GM23248 (cell line): Measurements from ENCODE around the gene C10orf90. TPM values are rescaled to one million over a fixed set of nuclear protein-coding genes. Genes with fewer than 3 reads are reported as not detected.

Source experiments
- DNase-seq: peaks from one replicate; pipeline ENCODE4 v3.0.0-alpha.2; 2015
- H2AFZ ChIP-seq: fragments of 200-600 bp; sonication (generic); 2 replicates; pipeline ENCODE4 v1.6.1; 2016; ENCODE audit warnings: antibody characterized with exemption
- H3F3A ChIP-seq: fragments of 200-600 bp; sonication (generic); 2 replicates; pipeline ENCODE4 v1.6.1; 2016; ENCODE audit warnings: mild to moderate bottlenecking, antibody characterized with exemption, mixed run types; ENCODE audit not compliant: insufficient read depth
- H3K27ac ChIP-seq: fragments of 200-600 bp; sonication (generic); 2 replicates; pipeline ENCODE4 v1.5.1; 2016; ENCODE audit warnings: mild to moderate bottlenecking
- H3K27me3 ChIP-seq: fragments of 200-600 bp; sonication (generic); replicated peaks from 2 replicates; pipeline ENCODE4 v1.6.1; 2016; ENCODE audit warnings: mild to moderate bottlenecking; ENCODE audit not compliant: insufficient read depth
- H3K36me3 ChIP-seq: fragments of 200-600 bp; sonication (generic); 2 replicates; pipeline ENCODE4 v1.6.1; 2016; ENCODE audit warnings: low read depth, mild to moderate bottlenecking
- H3K4me1 ChIP-seq: fragments of 200-600 bp; sonication (generic); 2 replicates; pipeline ENCODE4 v1.6.1; 2016; ENCODE audit warnings: mild to moderate bottlenecking; ENCODE audit not compliant: insufficient read depth
- H3K4me2 ChIP-seq: fragments of 200-600 bp; sonication (generic); one replicate; pipeline ENCODE4 v1.6.1; 2016; ENCODE audit warnings: mild to moderate bottlenecking; ENCODE audit not compliant: unreplicated experiment
- H3K4me3 ChIP-seq: fragments of 200-600 bp; sonication (generic); 2 replicates; pipeline ENCODE4 v1.5.1; 2016; ENCODE audit warnings: mild to moderate bottlenecking
- H3K79me2 ChIP-seq: fragments of 200-600 bp; sonication (generic); 2 replicates; pipeline ENCODE4 v1.6.1; 2016; ENCODE audit warnings: mild to moderate bottlenecking; ENCODE audit not compliant: insufficient read depth
- H3K9ac ChIP-seq: fragments of 200-600 bp; sonication (generic); 2 replicates; pipeline ENCODE4 v1.6.1; 2016; ENCODE audit warnings: mild to moderate bottlenecking
- H3K9me2 ChIP-seq: fragments of 200-600 bp; sonication (generic); 2 replicates; pipeline ENCODE4 v1.6.1; 2016; ENCODE audit warnings: mixed run types, mild to moderate bottlenecking, moderate library complexity; ENCODE audit not compliant: insufficient read depth
- H3K9me3 ChIP-seq: fragments of 200-600 bp; sonication (generic); one replicate; pipeline ENCODE4 v1.6.1; 2017; ENCODE audit warnings: low read depth
- H4K20me1 ChIP-seq: fragments of 200-600 bp; sonication (generic); 2 replicates; pipeline ENCODE4 v1.6.0; 2016; ENCODE audit not compliant: insufficient read depth
- EZH2 ChIP-seq: fragments of 200-600 bp; sonication (generic); IDR thresholded peaks from 2 replicates; pipeline ENCODE4 v1.6.1; 2018; ENCODE audit warnings: antibody characterized with exemption, mild to moderate bottlenecking; ENCODE audit not compliant: insufficient read depth, poor library complexity, severe bottlenecking
- EZH2phosphoT487 ChIP-seq: fragments of 200-600 bp; sonication (generic); IDR thresholded peaks from 2 replicates; pipeline ENCODE4 v1.6.1; 2018; ENCODE audit warnings: antibody characterized with exemption, moderate library complexity, mild to moderate bottlenecking, low read depth; ENCODE audit not compliant: insufficient read depth
- WGBS, 2 experiments: methylation state at CpG; one replicate each; pipeline ENCODE4 v1.1.6; 2015 to 2017; ENCODE audit warnings: low lambda C conversion rate in 2 of 2, low coverage in 1 of 2; ENCODE audit errors: missing lambda C conversion rate in 2 of 2; 5-methylcytosine and 5-hydroxymethylcytosine counted together
- in situ Hi-C: fragments of 300-500 bp; cut with MboI; formaldehyde crosslinking; loops from 2 replicates; pipeline ENCODE4 v1.15.0; 2020
- polyA plus RNA-seq: library from polyadenylated mRNA; unstranded; fragments of >200 nt; fragmentation: Nextera tagmentation; extraction: Ambion mirVana; gene quantifications from 2 replicates; pipeline ENCODE4 v1.2.1, GENCODE V29; 2016
- total RNA-seq: library from RNA; depleted of rRNA; stranded (reverse); fragments of >200 nt; shearing (Covaris generic); gene quantifications from 2 replicates; pipeline ENCODE4 v1.2.3, GENCODE V29; 2014

Gene C10orf90
- total and polyA plus RNA-seq, 2 experiments from 2014 or later = 0.22 to 0.71 TPM

- Histone ChIP-seq H3K9me3 (no peaks in the 10 kb centered on the region), H3F3A (peaks cover 23% of the 10 kb centered on the region), H3K9ac (no peak overlapping the region), H2AFZ (no peak overlapping the region), H3K4me3 (no peak overlapping the region), H3K27ac (no peak overlapping the region), H3K36me3 (no peaks in the 10 kb centered on the region), H3K79me2 (no peaks in the 10 kb centered on the region), H3K9me2 (no peaks in the 10 kb centered on the region), H4K20me1 (no peaks in the 10 kb centered on the region), H3K27me3 (no peaks in the 10 kb centered on the region), H3K4me2 (no peak overlapping the region), H3K4me1 (peaks cover 25% of the 10 kb centered on the region)
- TF ChIP-seq EZH2phosphoT487 (no peak), EZH2 (no peak)
- 94% methylated on average over 5 of the region's 5 CpGs for WGBS, 2 experiments
- no peak for DNase-seq
- in situ Hi-C loops = no loop called here
Measured at GRCh38 chr10:126456632-126457031, 213.9 kb downstream of the C10orf90 start.

- Histone ChIP-seq H3K9me2 (no peaks in the 10 kb centered on the region), H3F3A (peaks cover 23% of the 10 kb centered on the region), H2AFZ (no peak overlapping the region), H3K4me1 (peaks cover 25% of the 10 kb centered on the region), H3K36me3 (no peaks in the 10 kb centered on the region), H3K9me3 (no peaks in the 10 kb centered on the region), H3K4me3 (no peak overlapping the region), H3K27me3 (no peaks in the 10 kb centered on the region), H4K20me1 (no peaks in the 10 kb centered on the region), H3K4me2 (no peak overlapping the region), H3K9ac (no peak overlapping the region), H3K79me2 (no peaks in the 10 kb centered on the region), H3K27ac (no peak overlapping the region)
- in situ Hi-C loops = no loop called here
- TF ChIP-seq EZH2phosphoT487 (no peak), EZH2 (no peak)
- DNase-seq = no peak
- WGBS, 2 experiments = 46 to 49% methylated on average over 11 of the region's 11 CpGs
Measured at GRCh38 chr10:126455766-126456405, 214.6 kb downstream of the C10orf90 start.

DNA sequence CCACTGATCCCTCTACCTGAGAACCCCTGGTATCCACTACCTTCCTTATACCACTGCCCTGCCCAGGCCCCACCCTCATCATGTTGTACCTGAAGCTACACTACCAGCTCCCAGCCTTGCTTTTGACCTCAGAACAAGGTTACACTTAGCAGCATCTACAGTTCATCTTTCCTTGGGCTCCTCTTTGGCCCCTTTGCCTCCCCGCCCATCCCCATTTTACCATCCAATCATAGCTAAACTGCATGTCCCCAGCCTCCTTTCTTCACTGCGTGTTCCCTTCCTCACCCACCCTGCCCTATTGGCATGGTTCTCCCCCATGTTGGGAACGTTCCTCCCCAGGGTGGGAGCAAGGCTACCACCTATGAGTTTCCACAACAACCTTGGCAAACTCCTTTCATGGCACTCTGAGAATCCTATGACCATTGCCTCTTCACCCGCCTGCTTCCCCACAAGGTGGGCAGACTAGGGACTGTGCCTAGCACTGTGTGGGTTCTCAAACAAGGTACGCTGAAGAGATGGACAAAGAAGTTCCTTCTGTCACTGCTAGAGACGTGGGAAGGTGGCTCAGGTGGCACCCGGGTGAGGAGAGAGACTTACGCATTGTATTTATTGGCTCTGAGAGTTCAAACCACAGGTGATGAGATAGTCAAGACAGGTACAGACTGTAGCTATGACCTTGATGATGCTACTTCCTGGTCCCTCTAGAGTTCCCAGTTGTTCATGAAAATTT, 215.3 kb downstream of the C10orf90 start:
- no peaks in the 10 kb centered on the region for H3K9me3 ChIP-seq
- peaks cover 20% of the 10 kb centered on the region for H3K4me1 ChIP-seq
- H3K4me3 ChIP-seq = no peak overlapping the region
- 92 to 96% methylated on average over 8 of the region's 8 CpGs for WGBS, 2 experiments
- DNase-seq = no peak
- no peaks in the 10 kb centered on the region for H4K20me1 ChIP-seq
- H3K27ac ChIP-seq = no peak overlapping the region
- H3F3A ChIP-seq = peaks cover 23% of the 10 kb centered on the region
- no peak overlapping the region for H3K9ac ChIP-seq
- H3K79me2 ChIP-seq = no peaks in the 10 kb centered on the region
- no peaks in the 10 kb centered on the region for H3K36me3 ChIP-seq
- H3K27me3 ChIP-seq = no peaks in the 10 kb centered on the region
- in situ Hi-C loops = no loop called here
- no peak overlapping the region for H2AFZ ChIP-seq
- TF ChIP-seq EZH2phosphoT487 (no peak), EZH2 (no peak)
- H3K4me2 ChIP-seq = no peak overlapping the region
- H3K9me2 ChIP-seq = no peaks in the 10 kb centered on the region

DNA sequence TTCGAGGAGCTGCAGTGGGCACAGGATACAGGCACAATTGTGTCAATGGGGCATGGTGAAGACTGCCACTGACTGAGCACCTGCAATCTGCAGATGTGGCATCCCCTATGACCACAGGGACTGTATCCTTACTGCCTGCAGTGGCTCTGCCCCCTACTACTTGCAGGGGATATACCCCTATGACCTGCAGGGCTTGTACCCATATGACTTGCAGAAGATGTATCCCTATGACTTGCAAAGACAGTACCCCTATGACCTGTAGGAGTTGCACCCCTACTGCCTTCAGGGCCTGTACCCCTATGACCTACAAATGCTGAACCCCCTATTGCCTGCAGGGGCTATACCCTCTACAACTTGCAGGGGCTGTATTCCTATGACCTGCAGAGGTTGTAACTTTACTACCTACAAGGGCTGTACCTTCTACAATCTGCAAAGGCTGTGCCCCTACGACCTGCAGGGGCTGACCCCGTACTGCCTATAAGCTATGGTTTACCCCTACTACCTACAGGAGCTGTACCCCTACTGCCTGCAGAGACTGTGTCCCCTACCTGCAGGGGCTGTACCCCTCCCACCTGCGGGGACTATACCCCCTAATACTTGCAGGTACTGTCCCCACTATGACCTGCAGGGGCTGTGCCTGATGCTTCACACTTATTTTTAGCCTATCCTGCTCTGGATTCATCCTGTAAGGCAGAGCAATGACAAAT, 216.3 kb downstream of the C10orf90 start:
- no peak overlapping the region for H2AFZ ChIP-seq
- peaks cover 16% of the 10 kb centered on the region for H3F3A ChIP-seq
- WGBS, 2 experiments = 86 to 94% methylated on average over 4 of the region's 4 CpGs
- H4K20me1 ChIP-seq = no peaks in the 10 kb centered on the region
- TF ChIP-seq EZH2 (no peak), EZH2phosphoT487 (no peak)
- no peak overlapping the region for H3K9ac ChIP-seq
- no peak overlapping the region for H3K27ac ChIP-seq
- no peak for DNase-seq
- in situ Hi-C loops = no loop called here
- no peaks in the 10 kb centered on the region for H3K79me2 ChIP-seq
- H3K4me1 ChIP-seq = peaks cover 12% of the 10 kb centered on the region
- no peaks in the 10 kb centered on the region for H3K9me3 ChIP-seq
- H3K9me2 ChIP-seq = no peaks in the 10 kb centered on the region
- no peaks in the 10 kb centered on the region for H3K36me3 ChIP-seq
- no peak overlapping the region for H3K4me2 ChIP-seq
- no peaks in the 10 kb centered on the region for H3K27me3 ChIP-seq
- no peak overlapping the region for H3K4me3 ChIP-seq
